ENCODE measurements around the gene RANGAP1. TPM values are rescaled to one million over a fixed set of nuclear protein-coding genes. Genes with fewer than 3 reads are reported as not detected.
A peak's percentile ranks its signal among the peaks of the same experiment; 100 is the strongest.
"Not testable (repeated sequence)": the region's sequence is repeated elsewhere in the genome, so short reads cannot be mapped to it uniquely, and the experiment has no call there.

RANGAP1 gene
- total RNA-seq, 1 donor from 2014 or later: 73.0 TPM

- DNase-seq (ENCODE audit: low read depth in 2 of 2): no peak
Observed at GRCh38 chr22:41300661-41301060, 14.7 kb upstream of the RANGAP1 start.

GRCh38 chr22:41296826-41297667, 11.1 kb upstream of the RANGAP1 start:
- no peak for DNase-seq (ENCODE audit: low read depth in 2 of 2)

GRCh38 chr22:41294816-41295215, 8.8 kb upstream of the RANGAP1 start:
- not testable (repeated sequence) for DNase-seq (ENCODE audit: low read depth in 2 of 2)

GRCh38 chr22:41290262-41291221, 4.6 kb upstream of the RANGAP1 start:
- DNase-seq (ENCODE audit: low read depth in 2 of 2): peak; percentile 70 to 82

- no peak for DNase-seq (ENCODE audit: low read depth in 2 of 2)
Observed at GRCh38 chr22:41289671-41290070, 3.7 kb upstream of the RANGAP1 start.

- peak; percentile 82 to 85 for DNase-seq (ENCODE audit: low read depth in 2 of 2)
Observed at GRCh38 chr22:41288245-41288946, 2.4 kb upstream of the RANGAP1 start.

GRCh38 chr22:41286639-41287091, 678 bp upstream of the RANGAP1 start:
- peak; percentile 77 to 81 for DNase-seq (ENCODE audit: low read depth in 2 of 2)

GRCh38 chr22:41285441-41285819, 557 bp downstream of the RANGAP1 start:
- peak; percentile 85 to 88 for DNase-seq (ENCODE audit: low read depth in 2 of 2)

- no peak for DNase-seq (ENCODE audit: low read depth in 2 of 2)
Observed at GRCh38 chr22:41284465-41284864, 1.5 kb downstream of the RANGAP1 start.

- DNase-seq (ENCODE audit: low read depth in 2 of 2): no peak
Observed at GRCh38 chr22:41280854-41281253, 5.1 kb downstream of the RANGAP1 start.

GRCh38 chr22:41280065-41280464, 5.9 kb downstream of the RANGAP1 start:
- DNase-seq (ENCODE audit: low read depth in 2 of 2): no peak

GRCh38 chr22:41274856-41275255, 11.1 kb downstream of the RANGAP1 start:
- DNase-seq (ENCODE audit: low read depth in 2 of 2): no peak

- no peak for DNase-seq (ENCODE audit: low read depth in 2 of 2)
Observed at GRCh38 chr22:41273128-41273527, 12.9 kb downstream of the RANGAP1 start.

- DNase-seq (ENCODE audit: low read depth in 2 of 2): no peak
Observed at GRCh38 chr22:41271787-41272186, 14.2 kb downstream of the RANGAP1 start.

- DNase-seq (ENCODE audit: low read depth in 2 of 2): no peak
Observed at GRCh38 chr22:41267958-41268357, 18.0 kb downstream of the RANGAP1 start.

- no peak for DNase-seq (ENCODE audit: low read depth in 2 of 2)
Observed at GRCh38 chr22:41264408-41264941, 21.5 kb downstream of the RANGAP1 start.

- no peak for DNase-seq (ENCODE audit: low read depth in 2 of 2)
Observed at GRCh38 chr22:41263704-41264103, 22.3 kb downstream of the RANGAP1 start.

- DNase-seq (ENCODE audit: low read depth in 2 of 2): no peak
Observed at GRCh38 chr22:41262250-41262765, 23.7 kb downstream of the RANGAP1 start.

- DNase-seq (ENCODE audit: low read depth in 2 of 2): no peak
Observed at GRCh38 chr22:41261541-41262249, 24.3 kb downstream of the RANGAP1 start.

- DNase-seq (ENCODE audit: low read depth in 2 of 2): no peak
Observed at GRCh38 chr22:41260871-41261270, 25.1 kb downstream of the RANGAP1 start.
